Keratinocyte (primary cell): ENCODE results near the gene POGZ. TPM values are rescaled to one million over a fixed set of nuclear protein-coding genes. Genes with fewer than 3 reads are reported as not detected.

Experiments used
- DNase-seq: peaks from one replicate; pipeline ENCODE4 v3.0.0-alpha.2; 2011; ENCODE audit warnings: low read depth, missing footprints, low spot score
- FAIRE-seq: peaks from 2 replicates; lab custom pipeline; 2011; peaks lifted over from hg19 to GRCh38; lab: Jason Lieb, UNC
- H2AFZ ChIP-seq: 2 replicates; pipeline ENCODE4 v1.6.0; 2012; ENCODE audit warnings: low read length, control low read depth, inconsistent platforms; ENCODE audit not compliant: control insufficient read depth
- H3K27ac ChIP-seq: 2 replicates; pipeline ENCODE4 v1.5.1; 2011; ENCODE audit warnings: low read length; ENCODE audit not compliant: control insufficient read depth, insufficient read depth
- H3K27me3 ChIP-seq: 3 replicates; pipeline ENCODE4 v1.6.0; 2011; ENCODE audit warnings: low read length; ENCODE audit not compliant: control insufficient read depth, insufficient read depth; ENCODE audit errors: extremely low read depth
- H3K36me3 ChIP-seq, 2 experiments: 2 replicates in 1 of 2; 3 replicates in 1 of 2; pipeline ENCODE4 v1.5.1; 2011; ENCODE audit warnings: low read length in 2 of 2, mild to moderate bottlenecking in 1 of 2; ENCODE audit not compliant: control insufficient read depth in 2 of 2, insufficient read depth in 2 of 2; ENCODE audit errors: extremely low read depth in 1 of 2
- H3K4me1 ChIP-seq: 3 replicates; pipeline ENCODE4 v1.5.1; 2011; ENCODE audit warnings: low read length; ENCODE audit not compliant: control insufficient read depth, insufficient read depth; ENCODE audit errors: extremely low read depth
- H3K4me2 ChIP-seq: 3 replicates; pipeline ENCODE4 v1.6.0; 2011; ENCODE audit warnings: low read depth, low read length; ENCODE audit not compliant: control insufficient read depth, insufficient read depth; ENCODE audit errors: extremely low read depth
- H3K4me3 ChIP-seq, 3 experiments: fragments of 200-600 bp in 1 of 3; sonication (generic) in 1 of 3; 2 replicates in 2 of 3; 3 replicates in 1 of 3; pipeline ENCODE4 v1.5.1; 2011 to 2016; ENCODE audit warnings: low read length in 3 of 3, mild to moderate bottlenecking in 3 of 3, control low read depth in 2 of 3, inconsistent platforms in 1 of 3, low read depth in 1 of 3, mixed read lengths in 1 of 3, mixed run types in 1 of 3, moderate library complexity in 1 of 3; ENCODE audit not compliant: control insufficient read depth in 2 of 3, insufficient read depth in 2 of 3; ENCODE audit errors: extremely low read depth in 1 of 3
- H3K79me2 ChIP-seq: 2 replicates; pipeline ENCODE4 v1.6.0; 2012; ENCODE audit warnings: low read length; ENCODE audit not compliant: control insufficient read depth, insufficient read depth
- H3K9ac ChIP-seq: 3 replicates; pipeline ENCODE4 v1.6.0; 2011; ENCODE audit warnings: low read length; ENCODE audit not compliant: control insufficient read depth, insufficient read depth; ENCODE audit errors: extremely low read depth
- H3K9me1 ChIP-seq: 3 replicates; pipeline ENCODE4 v1.6.0; 2011; ENCODE audit warnings: low read length; ENCODE audit not compliant: control insufficient read depth, insufficient read depth; ENCODE audit errors: extremely low read depth
- H3K9me3 ChIP-seq: 2 replicates; pipeline ENCODE4 v1.5.1; 2012; ENCODE audit warnings: low read depth, low read length; ENCODE audit not compliant: control insufficient read depth
- H4K20me1 ChIP-seq: 3 replicates; pipeline ENCODE4 v1.6.0; 2011; ENCODE audit warnings: low read length; ENCODE audit not compliant: control insufficient read depth, insufficient read depth; ENCODE audit errors: extremely low read depth
- CTCF ChIP-seq, 3 experiments: IDR thresholded peaks in 1 of 3; conservative IDR thresholded peaks in 1 of 3; optimal IDR thresholded peaks in 1 of 3; 2 replicates in 2 of 3; 3 replicates in 1 of 3; pipeline versions ENCODE3 to v1.5.1; 2011; ENCODE audit warnings: low read length in 3 of 3, mild to moderate bottlenecking in 3 of 3, moderate library complexity in 2 of 3, control low read depth in 1 of 3, inconsistent platforms in 1 of 3; ENCODE audit not compliant: insufficient read depth in 2 of 3; ENCODE audit errors: extremely low read depth in 1 of 3
- EZH2 ChIP-seq: IDR thresholded peaks from one replicate; pipeline ENCODE4 v1.6.1; 2012; ENCODE audit warnings: inconsistent platforms, mild to moderate bottlenecking, low read length, moderate library complexity
- dilution Hi-C: fragments of 300-500 bp; cut with MboI; formaldehyde crosslinking; loops from one replicate; pipeline ENCODE4 v1.7.0; 2020; ENCODE audit warnings: low sequenced_read_pairs; ENCODE audit not compliant: extremely low pct_ligation_motif_present
- polyA plus RNA-seq, 5 experiments: library from polyadenylated mRNA; depleted of rRNA in 3 of 5; stranded (reverse) in 3 of 5; stranded (forward) in 1 of 5; unstranded in 1 of 5; fragments of >200 nt; gene quantifications; 1 replicate in 1 of 5; 2 replicates in 3 of 5; 3 replicates in 1 of 5; pipeline versions ENCODE4 v1.2.1 to v1.2.3, GENCODE V29; 2011 to 2012; ENCODE audit warnings: missing spikeins in 2 of 5, low read depth in 1 of 5, low replicate concordance in 1 of 5
- small RNA-seq, 3 experiments: library from RNA; depleted of rRNA; stranded (forward); fragments of <200 nt; gene quantifications; one replicate each; pipeline ENCODE3, GENCODE V24; 2012; ENCODE audit warnings: low read depth in 3 of 3, low replicate concordance in 1 of 3; ENCODE audit not compliant: insufficient read length in 3 of 3

POGZ gene
- polyA plus RNA-seq, 1 donor (not counting 4 experiments of a cell fraction or from before 2014, with no cell fraction given) = 29.9 TPM

- H2AFZ ChIP-seq = no peak overlapping the region
- H3K4me3 ChIP-seq = no peak overlapping the region
- H3K4me2 ChIP-seq = no peak overlapping the region
- no peak for DNase-seq
- H3K27ac ChIP-seq = no peak overlapping the region
- H3K4me1 ChIP-seq = no peaks in the 10 kb centered on the region
- no peaks in the 10 kb centered on the region for H3K9me3 ChIP-seq
- H3K27me3 ChIP-seq = no peaks in the 10 kb centered on the region
- H4K20me1 ChIP-seq = no peaks in the 10 kb centered on the region
- no peaks in the 10 kb centered on the region for H3K36me3 ChIP-seq
- no peak overlapping the region for H3K9ac ChIP-seq
- no peak for FAIRE-seq
- no peak for TF ChIP-seq EZH2
- TF ChIP-seq CTCF (optimal IDR thresholded peaks at IDR 0.05 in 1 of 3, IDR thresholded peaks at IDR 0.05 in 1 of 3, conservative IDR thresholded peaks at IDR 0.05 in 1 of 3; ENCODE audit: extremely low read depth in 1 of 3, insufficient read depth in 2 of 3, low read length in 3 of 3) = no peak
- dilution Hi-C loops = no loop called here
- H3K9me1 ChIP-seq = no peaks in the 10 kb centered on the region
- no peaks in the 10 kb centered on the region for H3K79me2 ChIP-seq
Measured at GRCh38 chr1:151356696-151357095, 102.6 kb downstream of the POGZ start.

Small RNA genes within 50 kb of the gene (small RNA-seq; reads per million reads assigned to genes)
- 0 to 1.7 (median 0.25) reads per million in 3 experiments for gene RNY4P25

Other genes with a start within 250 kb of the POGZ start
- 195 to 223 TPM (median 219 TPM) in 3 replicates for gene PSMD4, start 204.8 kb downstream of the POGZ start, polyA plus RNA-seq
- 7.3 to 11.4 TPM (median 10.9 TPM) in 3 replicates for gene ZNF687, start 177.2 kb downstream of the POGZ start, polyA plus RNA-seq
- 40.9 to 61.0 TPM (median 58.1 TPM) in 3 replicates for gene PI4KB, start 132.1 kb downstream of the POGZ start, polyA plus RNA-seq
- 35.0 to 61.9 TPM (median 55.4 TPM) in 3 replicates for gene RFX5, start 112.2 kb downstream of the POGZ start, polyA plus RNA-seq
- 3.0 to 3.9 TPM (median 3.1 TPM) in 3 replicates for gene SELENBP1, start 86.8 kb downstream of the POGZ start, polyA plus RNA-seq
- gene PSMB4, start 59.9 kb downstream of the POGZ start, polyA plus RNA-seq = 340 to 379 TPM (median 354 TPM) in 3 replicates
- gene CGN, start 51.9 kb upstream of the POGZ start, polyA plus RNA-seq = 2.0 to 4.1 TPM (median 2.9 TPM) in 3 replicates
- gene TUFT1, start 80.8 kb upstream of the POGZ start, polyA plus RNA-seq = 70.0 to 82.3 TPM (median 80.1 TPM) in 3 replicates
- 10.2 to 17.3 TPM (median 15.7 TPM) in 3 replicates for gene SNX27, start 152.6 kb upstream of the POGZ start, polyA plus RNA-seq